GM18951 (cell line): ENCODE measurements around the gene PPIA.

ENCODE experiments used
- POLR2A ChIP-seq: IDR thresholded peaks from 4 replicates; pipeline ENCODE4 v1.6.1; 2011; ENCODE audit warnings: mild to moderate bottlenecking; ENCODE audit not compliant: insufficient read length, insufficient read depth; ENCODE audit errors: extremely low read depth
- in situ Hi-C: fragments of 300-500 bp; cut with MboI; formaldehyde crosslinking; loops from one replicate; pipeline ENCODE4 v1.12.0; 2022; ENCODE audit warnings: low sequenced_read_pairs, mixed read lengths, inconsistent platforms; ENCODE audit not compliant: unreplicated experiment

The PPIA gene

GRCh38 chr7:44796504-44797328 is at the start of gene PPIA:
TSS of gene PPIA (plus strand) at chr7:44796681. CDS start at chr7:44796725, 44 bp downstream.
- peak; percentile 99 for TF ChIP-seq POLR2A

GRCh38 chr7:44748045-44748947 is 48.2 kb upstream of the PPIA start, which contains the start of gene ZMIZ2:
TSS of gene ZMIZ2 (plus strand) at chr7:44748847. CDS start at chr7:44756250, 7,403 bp downstream.
- in situ Hi-C loops: no loop called here
- peak; percentile 84 for TF ChIP-seq POLR2A

More at GRCh38 chr7:44796504-44797328, at the start of gene PPIA:
- in situ Hi-C loops: no loop called here

GRCh38 chr7:44748948-44749731 is 47.3 kb upstream of the PPIA start:
- TF ChIP-seq POLR2A: no peak
- in situ Hi-C loops: no loop called here

- no peak for TF ChIP-seq POLR2A
- in situ Hi-C loops: no loop called here
Measured at GRCh38 chr7:44749992-44750391, 46.5 kb upstream of the PPIA start.

- in situ Hi-C loops: no loop called here
- no peak for TF ChIP-seq POLR2A
Measured at GRCh38 chr7:44750424-44750823, 46.1 kb upstream of the PPIA start.

- in situ Hi-C loops: no loop called here
Measured at GRCh38 chr7:44750921-44751571, 45.4 kb upstream of the PPIA start.

GRCh38 chr7:44752822-44753221 is 43.7 kb upstream of the PPIA start:
- no peak for TF ChIP-seq POLR2A
- in situ Hi-C loops: no loop called here

More at GRCh38 chr7:44750921-44751571, 45.4 kb upstream of the PPIA start:
- TF ChIP-seq POLR2A: peak; percentile 51

- in situ Hi-C loops: no loop called here
- TF ChIP-seq POLR2A: peak; percentile 9
Measured at GRCh38 chr7:44754802-44755697, 41.4 kb upstream of the PPIA start.

- TF ChIP-seq POLR2A: no peak
- in situ Hi-C loops: no loop called here
Measured at GRCh38 chr7:44755698-44756627, 40.5 kb upstream of the PPIA start.

- no peak for TF ChIP-seq POLR2A
- in situ Hi-C loops: no loop called here
Measured at GRCh38 chr7:44756904-44757303, 39.6 kb upstream of the PPIA start.
